IPS-20b (cell line): Measurements from ENCODE around the gene RNF212.

Experiments
- H3K27ac ChIP-seq: one replicate; pipeline ENCODE4 v1.5.1; 2013; ENCODE audit warnings: low read length
- H3K27me3 ChIP-seq: 2 replicates; pipeline ENCODE4 v1.6.1; 2013; ENCODE audit warnings: mild to moderate bottlenecking, low read length, inconsistent platforms; ENCODE audit not compliant: insufficient read depth
- H3K36me3 ChIP-seq: 2 replicates; pipeline ENCODE4 v1.6.1; 2013; ENCODE audit warnings: low read depth, mild to moderate bottlenecking, inconsistent platforms, low read length, moderate library complexity; ENCODE audit not compliant: insufficient read depth
- H3K4me1 ChIP-seq: 2 replicates; pipeline ENCODE4 v1.6.1; 2013; ENCODE audit warnings: mild to moderate bottlenecking, control low read depth, inconsistent platforms, low read length, moderate library complexity; ENCODE audit not compliant: insufficient read depth
- H3K4me3 ChIP-seq: 2 replicates; pipeline ENCODE4 v1.5.1; 2013; ENCODE audit warnings: mild to moderate bottlenecking, low read length, inconsistent platforms
- H3K9ac ChIP-seq: 2 replicates; pipeline ENCODE4 v1.6.1; 2013; ENCODE audit warnings: low read depth, mild to moderate bottlenecking, inconsistent platforms, low read length, moderate library complexity
- H3K9me3 ChIP-seq: 2 replicates; pipeline ENCODE4 v1.6.1; 2013; ENCODE audit warnings: mild to moderate bottlenecking, low read depth, low read length, inconsistent platforms; ENCODE audit not compliant: insufficient read depth

The RNF212 gene

GRCh38 chr4:1112821-1113182 is 562 bp downstream of the RNF212 start:
- Histone ChIP-seq H3K4me1 (no peaks in the 10 kb centered on the region), H3K27ac (no peak overlapping the region), H3K27me3 (peaks cover 58% of the 10 kb centered on the region), H3K9ac (no peak overlapping the region), H3K9me3 (no peaks in the 10 kb centered on the region), H3K36me3 (no peaks in the 10 kb centered on the region), H3K4me3 (no peak overlapping the region)

DNA sequence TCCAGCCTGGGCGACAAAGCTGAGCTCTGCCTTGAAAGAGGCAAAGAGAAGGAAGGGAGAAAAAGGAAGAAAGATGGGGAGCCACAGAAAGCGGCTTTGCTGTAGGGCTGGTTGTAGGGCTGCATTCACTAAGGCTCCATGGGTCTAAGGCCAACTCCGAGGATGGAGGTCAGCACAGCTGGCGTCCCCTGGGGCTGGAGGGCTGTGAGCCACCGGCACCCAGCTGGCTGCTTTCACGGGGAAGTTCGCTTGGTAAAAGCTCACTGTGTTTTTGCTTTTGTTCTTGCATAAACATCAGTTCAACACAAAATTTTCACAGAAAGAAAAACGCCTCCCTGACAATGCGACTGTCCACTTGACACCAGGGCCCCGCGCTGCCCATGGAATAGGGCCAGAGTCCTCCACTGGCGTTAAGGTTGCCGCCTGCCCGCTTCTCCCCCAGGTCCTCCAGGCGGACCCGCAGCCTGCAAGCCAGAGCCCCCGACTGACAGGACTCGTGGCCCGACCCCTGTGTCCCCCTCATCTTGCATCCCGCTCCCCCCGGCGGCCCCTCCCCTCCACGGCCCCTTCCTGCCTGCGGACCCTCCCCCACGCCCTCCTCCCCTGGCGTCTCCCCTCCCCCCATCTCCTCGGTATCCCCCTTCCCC is 1.1 kb downstream of the RNF212 start:
- Histone ChIP-seq H3K27me3 (peaks cover 53% of the 10 kb centered on the region), H3K4me1 (no peaks in the 10 kb centered on the region), H3K4me3 (no peak overlapping the region), H3K9me3 (no peaks in the 10 kb centered on the region), H3K9ac (no peak overlapping the region), H3K36me3 (no peaks in the 10 kb centered on the region), H3K27ac (no peak overlapping the region)

DNA sequence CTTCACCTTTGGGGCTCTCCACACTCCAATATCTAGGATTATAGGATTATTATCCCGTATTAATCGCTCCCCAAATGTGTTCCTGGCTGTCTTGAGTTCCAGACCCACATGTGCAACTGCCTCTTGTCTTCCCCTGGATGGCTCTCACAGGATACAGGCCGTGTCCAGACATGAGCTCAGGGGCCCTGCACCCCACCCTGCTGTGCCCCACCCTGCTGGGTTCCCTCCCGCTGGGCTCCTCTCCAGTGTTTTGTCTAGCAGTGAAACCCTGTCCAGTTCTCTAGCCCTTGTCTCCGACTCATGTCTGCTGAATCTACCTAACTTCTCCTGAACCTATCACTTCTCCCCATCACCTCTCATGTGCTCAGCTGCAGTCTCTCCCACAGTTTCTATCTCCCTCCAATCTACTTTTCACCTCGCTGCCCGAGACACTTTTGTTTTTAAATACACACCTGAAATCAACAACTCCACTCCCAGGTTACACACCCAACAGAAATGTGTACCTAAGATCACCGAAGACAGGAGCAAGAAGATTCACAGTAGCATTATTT is 2.0 kb downstream of the RNF212 start:
- Histone ChIP-seq H3K27me3 (peaks cover 52% of the 10 kb centered on the region), H3K9ac (no peak overlapping the region), H3K4me1 (no peaks in the 10 kb centered on the region), H3K4me3 (no peak overlapping the region), H3K36me3 (no peaks in the 10 kb centered on the region), H3K9me3 (no peaks in the 10 kb centered on the region), H3K27ac (no peak overlapping the region)

DNA sequence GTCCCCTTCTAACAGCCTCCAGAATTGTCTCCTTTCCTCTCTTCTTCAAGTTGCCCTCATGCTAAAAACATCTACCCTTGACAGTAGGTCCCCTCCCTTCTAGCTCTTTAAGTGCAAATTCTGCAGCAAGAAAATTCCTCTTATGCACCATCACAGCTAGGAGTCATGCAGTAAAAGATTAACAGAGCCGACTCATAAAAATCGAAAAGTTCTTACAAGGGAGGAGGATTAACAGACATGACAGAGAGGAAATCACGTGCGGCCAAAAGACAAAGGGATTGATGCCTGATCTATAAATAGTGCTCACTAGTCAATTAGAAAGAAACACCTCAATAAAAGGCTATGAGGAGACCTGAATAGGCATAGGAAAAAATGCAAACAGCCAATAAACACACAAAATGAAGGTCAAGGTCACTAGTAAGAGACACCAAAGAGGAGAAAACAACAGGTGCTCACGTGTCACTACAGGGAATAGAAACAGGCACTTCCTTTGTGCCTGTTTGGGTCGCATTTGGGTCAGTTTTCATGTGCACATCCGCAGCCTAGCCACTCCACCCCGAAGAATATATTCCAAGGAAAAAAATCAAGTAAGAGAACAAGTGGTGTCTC is 3.4 kb downstream of the RNF212 start:
- Histone ChIP-seq H3K9ac (no peak overlapping the region), H3K4me3 (no peak overlapping the region), H3K27me3 (peaks cover 41% of the 10 kb centered on the region), H3K9me3 (no peaks in the 10 kb centered on the region), H3K4me1 (no peaks in the 10 kb centered on the region), H3K27ac (no peak overlapping the region), H3K36me3 (no peaks in the 10 kb centered on the region)

DNA sequence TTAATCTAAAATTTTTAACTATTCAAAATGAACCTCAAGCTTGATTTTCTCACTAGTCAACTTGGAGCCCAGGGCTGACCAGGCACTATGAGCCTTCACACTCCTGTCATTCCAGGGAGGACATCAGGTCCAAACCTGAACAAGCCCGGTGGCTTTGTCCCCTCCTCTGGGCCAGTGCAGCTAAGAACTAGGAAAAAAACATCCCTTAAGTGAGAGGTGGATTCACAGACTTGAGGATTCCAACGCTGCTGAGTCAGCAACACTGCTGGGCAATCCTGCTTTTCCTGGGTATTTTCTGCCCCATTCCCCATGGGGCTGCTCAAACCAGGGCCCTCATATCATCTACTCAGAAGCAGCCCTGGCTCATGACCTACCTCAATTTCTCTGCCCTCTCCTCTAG is 4.0 kb downstream of the RNF212 start:
- H3K36me3 ChIP-seq: no peaks in the 10 kb centered on the region

DNA sequence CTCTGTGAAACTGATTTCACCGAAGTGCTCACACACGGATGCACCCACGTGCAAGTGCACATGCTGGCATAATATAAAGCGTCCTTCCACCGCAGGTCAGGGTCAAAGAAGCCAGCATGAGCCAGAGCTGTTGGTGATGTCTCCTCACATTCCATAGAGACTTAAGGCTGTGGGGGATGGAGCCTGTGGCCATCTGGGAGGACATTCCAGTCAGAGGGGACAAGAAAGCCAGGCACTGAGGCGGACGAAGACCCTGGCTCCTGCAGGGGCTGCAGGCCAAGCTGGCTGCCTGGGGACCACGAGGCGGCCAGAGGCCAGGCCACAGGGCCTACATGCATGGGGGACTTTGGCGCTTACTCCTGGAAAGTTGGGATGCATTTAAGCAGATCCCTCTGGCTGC is 7.7 kb downstream of the RNF212 start:
- Histone ChIP-seq H3K27ac (no peak overlapping the region), H3K4me3 (no peak overlapping the region), H3K4me1 (no peaks in the 10 kb centered on the region), H3K36me3 (no peaks in the 10 kb centered on the region), H3K27me3 (peaks cover 7% of the 10 kb centered on the region), H3K9me3 (no peaks in the 10 kb centered on the region), H3K9ac (no peak overlapping the region)

More for the DNA sequence above, 4.0 kb downstream of the RNF212 start:
- no peak overlapping the region for H3K9ac ChIP-seq
- H3K4me1 ChIP-seq: no peaks in the 10 kb centered on the region
- H3K9me3 ChIP-seq: no peaks in the 10 kb centered on the region
- H3K4me3 ChIP-seq: no peak overlapping the region
- no peak overlapping the region for H3K27ac ChIP-seq
- H3K27me3 ChIP-seq: peaks cover 34% of the 10 kb centered on the region

GRCh38 chr4:1105067-1105466 is 8.3 kb downstream of the RNF212 start:
- Histone ChIP-seq H3K27me3 (peaks cover under 1% of the 10 kb centered on the region; the same call in 1 of the 2 replicates), H3K9ac (no peak overlapping the region), H3K4me3 (no peak overlapping the region), H3K9me3 (no peaks in the 10 kb centered on the region), H3K36me3 (no peaks in the 10 kb centered on the region), H3K27ac (no peak overlapping the region), H3K4me1 (no peaks in the 10 kb centered on the region)

- H3K36me3 ChIP-seq: no peaks in the 10 kb centered on the region
- H3K27me3 ChIP-seq: no peaks in the 10 kb centered on the region
These were observed 8.7 kb downstream of the RNF212 start for GRCh38 chr4:1104647-1105046.

GRCh38 chr4:1099684-1100335 is 13.6 kb downstream of the RNF212 start:
- Histone ChIP-seq H3K27me3 (no peaks in the 10 kb centered on the region), H3K4me3 (no peak overlapping the region), H3K9me3 (no peaks in the 10 kb centered on the region), H3K36me3 (no peaks in the 10 kb centered on the region), H3K4me1 (no peaks in the 10 kb centered on the region), H3K9ac (no peak overlapping the region), H3K27ac (no peak overlapping the region)

More at GRCh38 chr4:1104647-1105046, 8.7 kb downstream of the RNF212 start:
- Histone ChIP-seq H3K9ac (no peak overlapping the region), H3K4me3 (no peak overlapping the region), H3K27ac (no peak overlapping the region), H3K9me3 (no peaks in the 10 kb centered on the region), H3K4me1 (no peaks in the 10 kb centered on the region)

DNA sequence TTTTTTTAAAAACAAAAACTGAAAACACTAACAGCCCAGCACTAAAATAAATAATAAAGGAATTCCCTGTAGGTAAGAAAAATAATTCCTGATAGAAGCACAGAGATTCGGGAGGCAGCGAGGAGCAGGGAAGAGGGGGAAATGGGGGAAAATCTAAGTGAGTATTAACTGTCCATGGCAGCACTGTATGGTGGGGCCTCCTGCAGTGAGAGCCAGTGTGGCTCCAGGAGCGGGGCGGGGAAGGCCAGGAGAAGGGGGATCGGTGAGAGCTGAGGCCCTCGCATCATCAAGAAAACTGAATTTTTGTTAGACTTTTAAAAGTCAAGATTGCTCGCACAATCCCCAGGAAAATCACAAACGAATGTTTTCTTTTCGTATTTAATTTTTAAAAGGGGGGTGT is 14.1 kb downstream of the RNF212 start:
- no peak overlapping the region for H3K27ac ChIP-seq
- H3K9me3 ChIP-seq: no peaks in the 10 kb centered on the region
- no peaks in the 10 kb centered on the region for H3K4me1 ChIP-seq
- no peak overlapping the region for H3K4me3 ChIP-seq
- no peaks in the 10 kb centered on the region for H3K36me3 ChIP-seq
- no peaks in the 10 kb centered on the region for H3K27me3 ChIP-seq
- H3K9ac ChIP-seq: no peak overlapping the region

DNA sequence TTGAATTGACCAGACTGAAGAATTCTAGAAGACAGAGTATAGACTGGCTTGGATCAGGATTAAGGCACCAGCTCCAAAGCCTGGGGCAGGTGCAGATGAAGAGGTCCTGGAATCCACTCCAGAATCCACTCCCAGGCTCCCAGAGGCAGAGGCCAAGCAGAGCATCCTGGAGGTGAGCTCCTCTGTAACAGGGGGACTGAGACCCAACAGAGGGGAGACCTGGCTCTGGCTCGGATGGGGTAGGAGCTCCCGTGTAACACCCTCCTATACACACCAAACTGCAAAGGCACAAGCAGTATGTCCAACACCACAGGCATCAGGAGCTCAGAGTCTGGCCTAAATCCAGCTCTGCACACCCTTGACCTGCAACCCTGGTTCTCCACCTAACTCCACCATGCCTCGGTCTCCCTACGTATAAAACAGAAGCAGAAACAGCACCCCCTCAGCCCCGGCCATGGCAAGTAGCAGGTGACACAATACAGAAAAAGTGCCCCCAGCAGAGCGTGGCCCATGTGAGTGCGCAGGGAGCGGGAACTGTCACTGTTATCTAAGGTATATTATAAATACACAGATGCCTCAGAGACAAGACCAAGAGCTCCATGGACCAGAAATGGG is 14.9 kb downstream of the RNF212 start:
- Histone ChIP-seq H3K27ac (no peak overlapping the region), H3K9me3 (no peaks in the 10 kb centered on the region), H3K27me3 (no peaks in the 10 kb centered on the region), H3K4me3 (no peak overlapping the region), H3K36me3 (no peaks in the 10 kb centered on the region), H3K9ac (no peak overlapping the region), H3K4me1 (no peaks in the 10 kb centered on the region)
